Measurements from ENCODE around the gene THSD4. TPM values are rescaled to one million over a fixed set of nuclear protein-coding genes. Genes with fewer than 3 reads are reported as not detected.

The THSD4 gene
- total RNA-seq, 1 experiment from 2014 or later = 36.3 TPM

GRCh38 chr15:71225851-71226250 lies 110.6 kb downstream of the THSD4 start:
- Mint-ChIP-seq H3K27me3 (ENCODE audit: insufficient read depth, unreplicated experiment) (no peaks in the 10 kb centered on the region), H3K4me3 (ENCODE audit: unreplicated experiment) (no peak overlapping the region), H3K9me3 (ENCODE audit: unreplicated experiment) (no peaks in the 10 kb centered on the region), H3K27ac (ENCODE audit: low read depth, unreplicated experiment) (no peak overlapping the region), H3K4me1 (ENCODE audit: insufficient read depth, unreplicated experiment) (peaks cover 8% of the 10 kb centered on the region), H3K36me3 (ENCODE audit: insufficient read depth, unreplicated experiment) (no peaks in the 10 kb centered on the region)
- BruUV-seq (replicated peaks) = no TSS peak
- ChIA-PET CTCF (no interaction called here), POLR2A (interaction anchor here (0.6 kb wide), 1 partner anchor 64 kb away, joined by 3 read pairs; no protein-coding TSS in a partner anchor)
- TF ChIP-seq CTCF (IDR thresholded peaks at IDR 0.05; ENCODE audit: unreplicated experiment) = no peak
- intact Hi-C loops (cut with micrococcal nuclease) = no loop called here
- no peak for DNase-seq (ENCODE audit: unreplicated experiment)

- H3K27me3 Mint-ChIP-seq (ENCODE audit: insufficient read depth, unreplicated experiment) = no peaks in the 10 kb centered on the region
- no peaks in the 10 kb centered on the region for H3K36me3 Mint-ChIP-seq (ENCODE audit: insufficient read depth, unreplicated experiment)
- ChIA-PET CTCF (no interaction called here), POLR2A (interaction anchor here (0.6 kb wide), 1 partner anchor 63 kb away, joined by 3 read pairs; no protein-coding TSS in a partner anchor)
- no peak overlapping the region for H3K27ac Mint-ChIP-seq (ENCODE audit: low read depth, unreplicated experiment)
- TF ChIP-seq CTCF (IDR thresholded peaks at IDR 0.05; ENCODE audit: unreplicated experiment) = no peak
- H3K9me3 Mint-ChIP-seq (ENCODE audit: unreplicated experiment) = no peaks in the 10 kb centered on the region
- intact Hi-C loops (cut with micrococcal nuclease) = no loop called here
- H3K4me3 Mint-ChIP-seq (ENCODE audit: unreplicated experiment) = no peak overlapping the region
- BruUV-seq (replicated peaks) = no TSS peak
- no peak for DNase-seq (ENCODE audit: unreplicated experiment)
- peaks cover 8% of the 10 kb centered on the region for H3K4me1 Mint-ChIP-seq (ENCODE audit: insufficient read depth, unreplicated experiment)
Measured at GRCh38 chr15:71226536-71227455, 111.5 kb downstream of the THSD4 start.

GRCh38 chr15:71228403-71228802 lies 113.1 kb downstream of the THSD4 start:
- no TSS peak for BruUV-seq (replicated peaks)
- ChIA-PET CTCF (interaction anchor here (0.5 to 0.6 kb wide), 3 partner anchors 74 to 315 kb away, joined by 3 read pairs; no protein-coding TSS in a partner anchor), POLR2A (no interaction called here)
- H3K27me3 Mint-ChIP-seq (ENCODE audit: insufficient read depth, unreplicated experiment) = no peaks in the 10 kb centered on the region
- intact Hi-C loops (cut with micrococcal nuclease) = no loop called here
- no peak for TF ChIP-seq CTCF (IDR thresholded peaks at IDR 0.05; ENCODE audit: unreplicated experiment)
- H3K4me3 Mint-ChIP-seq (ENCODE audit: unreplicated experiment) = no peak overlapping the region
- no peaks in the 10 kb centered on the region for H3K36me3 Mint-ChIP-seq (ENCODE audit: insufficient read depth, unreplicated experiment)
- no peaks in the 10 kb centered on the region for H3K9me3 Mint-ChIP-seq (ENCODE audit: unreplicated experiment)
- H3K27ac Mint-ChIP-seq (ENCODE audit: low read depth, unreplicated experiment) = no peak overlapping the region
- no peak for DNase-seq (ENCODE audit: unreplicated experiment)
- H3K4me1 Mint-ChIP-seq (ENCODE audit: insufficient read depth, unreplicated experiment) = peaks cover 7% of the 10 kb centered on the region

- peaks cover 5% of the 10 kb centered on the region for H3K36me3 Mint-ChIP-seq (ENCODE audit: insufficient read depth, unreplicated experiment)
- no peaks in the 10 kb centered on the region for H3K4me1 Mint-ChIP-seq (ENCODE audit: insufficient read depth, unreplicated experiment)
- no peak for DNase-seq (ENCODE audit: unreplicated experiment)
- H3K27me3 Mint-ChIP-seq (ENCODE audit: insufficient read depth, unreplicated experiment) = no peaks in the 10 kb centered on the region
- no peak overlapping the region for H3K4me3 Mint-ChIP-seq (ENCODE audit: unreplicated experiment)
- TF ChIP-seq CTCF (IDR thresholded peaks at IDR 0.05; ENCODE audit: unreplicated experiment) = no peak
- intact Hi-C loops (cut with micrococcal nuclease) = no loop called here
- BruUV-seq (replicated peaks) = no TSS peak
- CTCF ChIA-PET = no interaction called here
- no peak overlapping the region for H3K27ac Mint-ChIP-seq (ENCODE audit: low read depth, unreplicated experiment)
- POLR2A ChIA-PET = no interaction called here
- no peaks in the 10 kb centered on the region for H3K9me3 Mint-ChIP-seq (ENCODE audit: unreplicated experiment)
Measured at GRCh38 chr15:71230303-71230702, 115.0 kb downstream of the THSD4 start.

Measured in MCF 10A (cell line).